ENCODE measurements around the gene EIF4EBP3. TPM values are rescaled to one million over a fixed set of nuclear protein-coding genes. Genes with fewer than 3 reads are reported as not detected.

EIF4EBP3 gene
- polyA plus RNA-seq, 1 donor (not counting 4 experiments of a cell fraction or from before 2014, with no cell fraction given) = 5.2 TPM

DNA sequence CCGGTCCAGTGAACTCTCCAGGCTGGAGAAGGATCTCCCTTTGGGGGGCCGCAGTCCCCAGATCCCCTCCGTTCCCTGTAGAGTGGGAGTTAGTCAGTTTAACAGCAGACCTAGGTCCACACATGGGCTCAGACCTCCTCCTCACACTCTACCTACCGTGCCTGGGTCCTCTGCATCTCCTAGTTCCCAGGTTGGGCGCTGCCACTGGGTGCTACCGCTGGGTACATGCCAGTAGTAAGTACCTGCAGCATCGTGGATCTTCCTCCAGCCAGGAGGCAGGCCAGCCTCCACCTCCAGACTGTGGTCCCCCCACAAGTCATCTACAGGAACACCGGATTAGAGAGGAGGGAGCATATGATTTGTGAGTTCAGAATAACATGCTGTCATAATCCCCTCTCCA lies 16.1 kb downstream of the EIF4EBP3 start:
- H2AFZ ChIP-seq (ENCODE audit: control insufficient read depth, low read length) = peak overlapping the region; percentile 81
- H3K4me1 ChIP-seq (ENCODE audit: control insufficient read depth, extremely low read depth, insufficient read depth, low read length) = peaks cover 23% of the 10 kb centered on the region

GRCh38 chr5:140564196-140565023 lies 16.9 kb downstream of the EIF4EBP3 start, which contains the start of the genes APBB3 and SLC35A4:
APBB3 (minus strand) TSS chr5:140564598; CDS start chr5:140564245, 353 bp downstream.
SLC35A4 (plus strand) TSS chr5:140564828; CDS start chr5:140567170, 2,342 bp downstream.
- Histone ChIP-seq H3K4me3 (ENCODE audit: control insufficient read depth in 2 of 3, extremely low read depth in 1 of 3, insufficient read depth in 2 of 3, low read depth in 1 of 3, low read length in 3 of 3) (peak within 1 kb of the TSS; percentile 73 to 95 (median 87)), H3K79me2 (ENCODE audit: control insufficient read depth, insufficient read depth, low read length) (peaks cover 26% of the 10 kb centered on the region), H3K27me3 (ENCODE audit: control insufficient read depth, extremely low read depth, insufficient read depth, low read length) (no peaks in the 10 kb centered on the region), H3K27ac (ENCODE audit: control insufficient read depth, insufficient read depth, low read length) (peak within 1 kb of the TSS; percentile 93), H3K4me1 (ENCODE audit: control insufficient read depth, extremely low read depth, insufficient read depth, low read length) (peaks cover 23% of the 10 kb centered on the region), H2AFZ (ENCODE audit: control insufficient read depth, low read length) (peak within 1 kb of the TSS; percentile 87), H3K9me3 (ENCODE audit: control insufficient read depth, low read depth, low read length) (no peaks in the 10 kb centered on the region), H3K9ac (ENCODE audit: control insufficient read depth, extremely low read depth, insufficient read depth, low read length) (peak within 1 kb of the TSS; percentile 93), H3K36me3 (ENCODE audit: control insufficient read depth in 2 of 2, extremely low read depth in 1 of 2, insufficient read depth in 2 of 2, low read length in 2 of 2) (peaks cover 16 to 23% of the 10 kb centered on the region in 2 experiments), H3K4me2 (ENCODE audit: control insufficient read depth, extremely low read depth, insufficient read depth, low read depth, low read length) (peak within 1 kb of the TSS; percentile 93), H3K9me1 (ENCODE audit: control insufficient read depth, extremely low read depth, insufficient read depth, low read length) (no peaks in the 10 kb centered on the region), H4K20me1 (ENCODE audit: control insufficient read depth, extremely low read depth, insufficient read depth, low read length) (no peaks in the 10 kb centered on the region)
- no peak for TF ChIP-seq EZH2 (IDR thresholded peaks at IDR 0.05; ENCODE audit: low read length)
- TF ChIP-seq, protein P1, sequence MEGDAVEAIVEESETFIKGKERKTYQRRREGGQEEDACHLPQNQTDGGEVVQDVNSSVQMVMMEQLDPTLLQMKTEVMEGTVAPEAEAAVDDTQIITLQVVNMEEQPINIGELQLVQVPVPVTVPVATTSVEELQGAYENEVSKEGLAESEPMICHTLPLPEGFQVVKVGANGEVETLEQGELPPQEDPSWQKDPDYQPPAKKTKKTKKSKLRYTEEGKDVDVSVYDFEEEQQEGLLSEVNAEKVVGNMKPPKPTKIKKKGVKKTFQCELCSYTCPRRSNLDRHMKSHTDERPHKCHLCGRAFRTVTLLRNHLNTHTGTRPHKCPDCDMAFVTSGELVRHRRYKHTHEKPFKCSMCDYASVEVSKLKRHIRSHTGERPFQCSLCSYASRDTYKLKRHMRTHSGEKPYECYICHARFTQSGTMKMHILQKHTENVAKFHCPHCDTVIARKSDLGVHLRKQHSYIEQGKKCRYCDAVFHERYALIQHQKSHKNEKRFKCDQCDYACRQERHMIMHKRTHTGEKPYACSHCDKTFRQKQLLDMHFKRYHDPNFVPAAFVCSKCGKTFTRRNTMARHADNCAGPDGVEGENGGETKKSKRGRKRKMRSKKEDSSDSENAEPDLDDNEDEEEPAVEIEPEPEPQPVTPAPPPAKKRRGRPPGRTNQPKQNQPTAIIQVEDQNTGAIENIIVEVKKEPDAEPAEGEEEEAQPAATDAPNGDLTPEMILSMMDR (optimal IDR thresholded peaks at IDR 0.05 in 1 of 3, IDR thresholded peaks at IDR 0.05 in 1 of 3, conservative IDR thresholded peaks at IDR 0.05 in 1 of 3; ENCODE audit: extremely low read depth in 1 of 3, insufficient read depth in 2 of 3, low read length in 3 of 3) = no peak
- peak; percentile 92 for DNase-seq (ENCODE audit: low read depth, low spot score)
- peak; percentile 71 for FAIRE-seq
- dilution Hi-C loops (cut with MboI; ENCODE audit: extremely low pct_ligation_motif_present, low sequenced_read_pairs) = no loop called here

More for the DNA sequence above, 16.1 kb downstream of the EIF4EBP3 start:
- H3K36me3 ChIP-seq (ENCODE audit: control insufficient read depth in 2 of 2, extremely low read depth in 1 of 2, insufficient read depth in 2 of 2, low read length in 2 of 2) = peaks cover 16 to 23% of the 10 kb centered on the region in 2 experiments
- no peaks in the 10 kb centered on the region for H3K27me3 ChIP-seq (ENCODE audit: control insufficient read depth, extremely low read depth, insufficient read depth, low read length)
- peak overlapping the region; percentile 93 for H3K27ac ChIP-seq (ENCODE audit: control insufficient read depth, insufficient read depth, low read length)
- peaks cover 26% of the 10 kb centered on the region for H3K79me2 ChIP-seq (ENCODE audit: control insufficient read depth, insufficient read depth, low read length)
- FAIRE-seq (peak; percentile 17), DNase-seq (ENCODE audit: low read depth, low spot score) (no peak)
- H3K9ac ChIP-seq (ENCODE audit: control insufficient read depth, extremely low read depth, insufficient read depth, low read length) = peak overlapping the region; percentile 93
- no peaks in the 10 kb centered on the region for H4K20me1 ChIP-seq (ENCODE audit: control insufficient read depth, extremely low read depth, insufficient read depth, low read length)
- peak overlapping the region; percentile 93 for H3K4me2 ChIP-seq (ENCODE audit: control insufficient read depth, extremely low read depth, insufficient read depth, low read depth, low read length)
- H3K9me3 ChIP-seq (ENCODE audit: control insufficient read depth, low read depth, low read length) = no peaks in the 10 kb centered on the region
- no peaks in the 10 kb centered on the region for H3K9me1 ChIP-seq (ENCODE audit: control insufficient read depth, extremely low read depth, insufficient read depth, low read length)
- peak overlapping the region; percentile 73 to 95 (median 87) for H3K4me3 ChIP-seq (ENCODE audit: control insufficient read depth in 2 of 3, extremely low read depth in 1 of 3, insufficient read depth in 2 of 3, low read depth in 1 of 3, low read length in 3 of 3)
- dilution Hi-C loops (cut with MboI; ENCODE audit: extremely low pct_ligation_motif_present, low sequenced_read_pairs) = no loop called here
- TF ChIP-seq EZH2 (IDR thresholded peaks at IDR 0.05; ENCODE audit: low read length) = no peak
- TF ChIP-seq, protein P1 (optimal IDR thresholded peaks at IDR 0.05 in 1 of 3, IDR thresholded peaks at IDR 0.05 in 1 of 3, conservative IDR thresholded peaks at IDR 0.05 in 1 of 3; ENCODE audit: extremely low read depth in 1 of 3, insufficient read depth in 2 of 3, low read length in 3 of 3) = no peak

All from keratinocyte (primary cell).